Progenitor cell of endocrine pancreas (in vitro differentiated cells): ENCODE results near the gene TMEM62. TPM values are rescaled to one million over a fixed set of nuclear protein-coding genes. Genes with fewer than 3 reads are reported as not detected.

Experiments
- DNase-seq: peaks from one replicate; pipeline ENCODE4 v3.0.0; 2021; ENCODE audit warnings: low spot score; ENCODE audit not compliant: unreplicated experiment
- H3K27ac Mint-ChIP-seq: 2 replicates; pipeline ENCODE4 v1.8.0; 2021; ENCODE audit warnings: mild to moderate bottlenecking, moderate library complexity, mixed read lengths
- H3K27me3 Mint-ChIP-seq: 2 replicates; pipeline ENCODE4 v1.8.0; 2021; ENCODE audit warnings: mixed read lengths
- H3K36me3 Mint-ChIP-seq: 2 replicates; pipeline ENCODE4 v1.8.0; 2022; ENCODE audit warnings: mixed read lengths; ENCODE audit not compliant: insufficient read depth
- H3K4me1 Mint-ChIP-seq: 2 replicates; pipeline ENCODE4 v1.8.0; 2021; ENCODE audit warnings: low read depth, mixed read lengths
- H3K4me3 Mint-ChIP-seq: 2 replicates; pipeline ENCODE4 v1.8.0; 2021; ENCODE audit warnings: low read depth, mild to moderate bottlenecking, moderate library complexity, mixed read lengths
- H3K9me3 Mint-ChIP-seq: 2 replicates; pipeline ENCODE4 v1.8.0; 2021; ENCODE audit warnings: low read depth, mixed read lengths
- CTCF ChIP-seq: fragments of 200-600 bp; sonication (generic); IDR thresholded peaks from one replicate; pipeline ENCODE4 v1.5.0; 2021; ENCODE audit warnings: antibody characterized with exemption, mild to moderate bottlenecking; ENCODE audit not compliant: unreplicated experiment
- total RNA-seq: library from RNA; stranded (reverse); gene quantifications from 2 replicates; pipeline ENCODE4 v1.2.1, GENCODE V29; 2021

The TMEM62 gene
- total RNA-seq, 1 donor from 2014 or later: 30.2 TPM

- Mint-ChIP-seq H3K27me3 (no peaks in the 10 kb centered on the region), H3K36me3 (peaks cover 13% of the 10 kb centered on the region), H3K9me3 (no peaks in the 10 kb centered on the region), H3K4me3 (no peak overlapping the region), H3K27ac (no peak overlapping the region), H3K4me1 (peaks cover 9% of the 10 kb centered on the region)
- no peak for DNase-seq
- no peak for TF ChIP-seq CTCF
Observed at GRCh38 chr15:43094416-43095030, 38.9 kb upstream of the TMEM62 start.

- Mint-ChIP-seq H3K27me3 (no peaks in the 10 kb centered on the region), H3K9me3 (no peaks in the 10 kb centered on the region), H3K36me3 (peaks cover 13% of the 10 kb centered on the region), H3K27ac (peak overlapping the region; percentile 24), H3K4me1 (peaks cover 9% of the 10 kb centered on the region), H3K4me3 (no peak overlapping the region)
- no peak for TF ChIP-seq CTCF
- no peak for DNase-seq
Observed at GRCh38 chr15:43095243-43095642, 38.1 kb upstream of the TMEM62 start.

- no peaks in the 10 kb centered on the region for H3K9me3 Mint-ChIP-seq
- no peak overlapping the region for H3K4me3 Mint-ChIP-seq
- peaks cover 18% of the 10 kb centered on the region for H3K36me3 Mint-ChIP-seq
- H3K27ac Mint-ChIP-seq: no peak overlapping the region
- no peak for DNase-seq
- no peak for TF ChIP-seq CTCF
- no peaks in the 10 kb centered on the region for H3K27me3 Mint-ChIP-seq
- H3K4me1 Mint-ChIP-seq: peaks cover 10% of the 10 kb centered on the region
Observed at GRCh38 chr15:43095708-43096347, 37.6 kb upstream of the TMEM62 start.

- TF ChIP-seq CTCF: no peak
- no peak overlapping the region for H3K4me3 Mint-ChIP-seq
- no peak overlapping the region for H3K27ac Mint-ChIP-seq
- no peaks in the 10 kb centered on the region for H3K9me3 Mint-ChIP-seq
- no peaks in the 10 kb centered on the region for H3K27me3 Mint-ChIP-seq
- peaks cover 24% of the 10 kb centered on the region for H3K36me3 Mint-ChIP-seq
- H3K4me1 Mint-ChIP-seq: peaks cover 11% of the 10 kb centered on the region
- no peak for DNase-seq
Observed at GRCh38 chr15:43096411-43096810, 37.0 kb upstream of the TMEM62 start.

GRCh38 chr15:43099105-43099845, 34.1 kb upstream of the TMEM62 start:
- no peaks in the 10 kb centered on the region for H3K9me3 Mint-ChIP-seq
- no peak for TF ChIP-seq CTCF
- no peak for DNase-seq
- peaks cover 27% of the 10 kb centered on the region for H3K36me3 Mint-ChIP-seq
- no peak overlapping the region for H3K27ac Mint-ChIP-seq
- H3K4me1 Mint-ChIP-seq: peaks cover 12% of the 10 kb centered on the region
- no peaks in the 10 kb centered on the region for H3K27me3 Mint-ChIP-seq
- no peak overlapping the region for H3K4me3 Mint-ChIP-seq
